NCI-H187 treated with DMSO at 0.1 percent for 48 hours (cell line): Measurements from ENCODE around the gene COL4A6.
"Not testable (repeated sequence)": the region's sequence is repeated elsewhere in the genome, so short reads cannot be mapped to it uniquely, and the experiment has no call there.

Source experiments
- DNase-seq: peaks from one replicate; lab custom pipeline; 2025; lab: John Stamatoyannopoulos, UW

COL4A6 gene

DNA sequence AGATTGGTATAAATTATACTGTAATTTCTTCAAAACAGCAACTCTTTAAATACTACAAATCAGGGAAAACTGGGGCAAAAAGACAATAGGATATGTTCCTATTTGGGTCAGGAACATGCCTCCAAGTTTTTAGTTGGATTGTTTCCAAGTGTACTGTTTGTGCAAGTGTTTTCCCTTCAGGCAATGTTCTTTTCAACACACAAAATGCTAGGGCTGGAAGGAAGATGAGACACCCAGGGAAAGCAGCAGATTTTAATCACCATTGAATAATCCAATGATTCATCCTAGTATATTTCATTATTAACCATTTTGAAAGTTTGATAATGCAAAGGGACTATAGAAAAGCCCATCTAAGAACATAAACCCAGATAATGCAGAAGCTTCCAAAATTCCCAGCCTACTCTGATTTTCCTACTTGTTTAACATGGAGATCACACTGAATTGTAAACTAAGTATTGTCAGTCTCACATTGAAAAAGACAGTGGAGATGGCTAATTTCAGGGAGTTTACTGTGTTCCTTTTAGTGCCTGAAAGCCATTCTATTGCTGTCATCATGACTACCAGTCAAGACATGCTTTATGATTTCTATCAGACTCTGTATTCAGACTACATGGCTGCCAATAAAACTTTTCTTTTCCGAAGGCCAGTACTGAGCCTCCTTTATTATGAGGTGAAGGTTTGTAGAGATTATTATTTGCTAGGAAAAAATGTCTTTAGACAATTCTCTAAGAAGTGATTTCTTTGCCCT, 38.6 kb downstream of the COL4A6 start:
- no peak for DNase-seq

DNA sequence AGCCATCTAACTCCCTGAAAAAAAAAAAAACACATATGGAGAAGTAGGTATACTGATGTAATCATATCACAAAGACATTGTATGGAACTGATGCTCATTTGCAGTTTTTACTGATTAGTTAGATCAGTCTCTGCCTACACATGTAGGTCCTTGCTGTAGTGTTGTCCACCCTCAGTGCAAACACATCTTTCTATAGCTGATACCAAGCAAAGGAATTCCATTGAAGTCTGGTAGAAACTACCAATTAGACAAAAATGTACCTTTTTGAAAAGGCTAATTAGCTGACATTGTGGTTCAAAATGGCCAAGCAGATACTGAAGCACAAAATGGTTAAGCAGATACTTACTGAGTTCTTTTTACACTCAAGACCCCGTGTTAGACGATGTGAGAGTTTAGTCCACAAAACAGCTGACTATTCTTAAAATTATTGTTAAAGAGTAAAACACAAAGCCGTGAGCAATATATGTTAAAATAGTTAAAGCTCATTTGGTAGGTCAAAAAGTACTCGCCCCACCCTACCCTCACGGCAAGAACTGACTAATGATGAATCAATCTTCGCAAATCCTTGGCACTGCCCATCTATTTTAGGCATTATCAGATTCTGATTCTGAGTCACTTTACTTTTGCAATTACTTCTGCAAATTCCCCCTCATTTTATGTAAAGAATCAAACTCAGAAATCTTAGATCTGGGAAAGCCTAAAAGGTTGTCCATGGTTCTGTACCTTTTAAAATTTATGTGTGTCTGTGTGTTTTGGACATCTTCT, 40.4 kb downstream of the COL4A6 start:
- DNase-seq: no peak

DNA sequence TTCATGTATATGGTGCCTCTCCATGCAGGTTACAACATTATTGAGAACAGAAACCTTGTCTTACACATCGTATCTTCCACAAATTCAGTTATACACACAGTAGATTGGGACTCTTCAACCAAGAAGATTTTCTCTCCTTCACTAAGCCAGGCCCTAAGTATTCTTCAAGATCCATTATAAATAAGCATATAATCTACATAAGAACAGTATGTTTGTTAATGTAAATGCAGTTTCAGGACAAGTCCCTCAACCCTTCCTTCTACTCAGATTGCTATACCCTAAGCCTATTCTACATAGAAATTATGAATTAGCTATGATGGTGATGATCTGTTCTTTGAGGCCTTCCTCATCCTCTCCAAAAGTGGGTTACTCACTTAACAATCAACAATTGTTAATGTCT, 41.2 kb downstream of the COL4A6 start:
- no peak for DNase-seq

DNA sequence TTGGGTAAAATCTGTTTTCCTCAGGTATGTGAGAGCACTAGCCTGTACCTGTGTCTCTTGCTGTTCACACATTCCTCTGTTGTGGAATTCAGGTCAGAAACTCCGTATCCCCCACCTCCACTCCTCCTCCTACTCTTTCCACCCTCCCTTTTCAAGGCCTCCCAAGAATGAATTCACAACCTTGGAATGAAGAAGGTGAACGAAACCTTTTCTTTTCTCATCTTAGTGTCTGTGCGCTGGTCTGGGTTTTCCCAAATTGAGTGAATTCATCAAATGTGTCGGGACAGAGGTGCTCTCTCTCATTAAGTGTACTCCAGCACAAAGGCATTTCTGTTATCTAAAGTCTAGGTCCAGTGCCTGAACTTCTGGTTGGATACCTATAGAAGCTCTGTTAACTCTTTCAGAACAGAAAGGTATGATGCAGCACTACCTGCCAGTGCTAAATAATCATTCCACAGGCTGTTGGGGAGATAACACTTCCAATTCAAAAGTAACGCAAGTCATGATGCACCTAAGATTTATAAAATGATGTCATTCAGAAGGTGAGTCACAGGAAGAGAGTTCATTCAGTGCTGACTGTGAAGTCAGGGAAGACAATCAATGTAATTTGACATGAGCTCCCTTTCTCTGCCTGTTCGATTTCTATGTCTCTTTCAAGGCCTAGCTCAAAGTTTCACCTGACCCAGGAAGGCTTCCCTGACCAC, 41.9 kb downstream of the COL4A6 start:
- no peak for DNase-seq

DNA sequence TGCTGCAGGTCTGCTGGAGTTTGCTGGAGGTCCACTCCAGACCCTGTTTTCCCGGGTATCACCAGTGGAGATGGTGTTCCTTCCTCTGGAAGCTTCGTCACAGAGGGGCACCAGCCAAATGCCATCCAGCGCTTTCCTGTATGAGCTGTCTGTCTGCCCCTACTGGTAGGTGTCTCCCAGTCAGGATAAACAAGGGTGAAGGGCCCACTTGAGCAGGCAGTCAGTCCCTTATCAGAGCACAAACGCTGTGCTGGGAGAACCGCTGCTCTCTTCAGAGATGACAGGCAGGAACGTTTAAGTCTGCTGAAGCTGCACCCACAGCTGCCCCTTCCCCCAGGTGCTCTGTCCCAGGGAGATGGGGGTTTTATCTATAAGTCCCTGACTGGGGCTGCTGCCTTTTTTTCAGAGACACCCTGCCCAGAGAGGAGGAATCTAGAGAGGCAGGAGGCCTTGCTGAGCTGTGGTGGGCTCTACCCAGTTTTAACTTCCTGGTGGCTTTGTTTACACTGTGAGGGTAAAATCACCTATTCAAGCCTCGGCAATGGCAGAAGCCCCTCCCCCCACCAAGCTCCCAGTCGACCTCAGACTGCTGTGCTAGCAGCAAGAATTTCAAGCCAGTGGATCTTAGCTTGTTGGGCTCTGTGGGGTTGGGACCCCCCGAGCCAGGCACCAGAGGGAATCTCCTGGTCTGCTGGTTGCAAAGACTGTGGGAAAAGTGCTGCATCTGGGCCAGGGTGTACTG, 47.1 kb downstream of the COL4A6 start:
- not testable (repeated sequence) for DNase-seq

DNA sequence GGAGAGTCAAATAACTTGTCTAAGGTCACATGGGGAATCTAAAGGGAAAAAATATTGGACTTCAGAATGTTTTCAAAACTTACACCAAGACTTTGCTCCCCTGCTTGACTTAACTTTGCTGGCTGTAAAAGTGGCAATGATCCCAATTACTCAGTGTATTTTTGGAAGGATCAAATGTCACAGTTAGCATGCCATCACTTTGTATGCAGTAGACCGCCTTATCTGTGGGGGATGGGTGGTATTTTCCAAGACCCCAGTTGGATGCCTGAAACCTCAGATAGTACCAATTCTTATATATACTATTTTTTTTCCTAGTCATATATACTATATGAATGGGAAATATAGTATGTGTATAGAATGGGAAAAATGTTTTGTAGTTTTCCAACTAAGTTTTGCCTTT, 53.4 kb downstream of the COL4A6 start:
- DNase-seq: no peak

DNA sequence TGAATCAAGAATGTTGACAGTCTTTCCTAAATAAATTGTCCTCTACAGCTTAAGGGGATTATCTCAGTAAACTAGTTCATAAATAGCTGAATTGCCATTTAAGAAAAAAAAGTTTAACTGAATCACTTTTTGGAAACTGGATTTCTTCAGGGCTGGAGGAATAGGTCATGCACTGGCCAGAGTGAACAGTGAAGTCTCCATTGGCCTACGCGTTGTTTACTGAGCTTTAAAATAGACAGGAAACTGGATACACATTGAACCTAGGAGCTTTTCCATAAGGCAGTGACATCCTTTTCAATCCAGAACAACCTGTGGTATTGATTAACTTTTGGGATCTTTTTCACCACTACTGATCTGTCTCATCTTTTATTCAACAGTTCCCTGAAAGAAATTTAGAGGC, 58.0 kb downstream of the COL4A6 start:
- no peak for DNase-seq

DNA sequence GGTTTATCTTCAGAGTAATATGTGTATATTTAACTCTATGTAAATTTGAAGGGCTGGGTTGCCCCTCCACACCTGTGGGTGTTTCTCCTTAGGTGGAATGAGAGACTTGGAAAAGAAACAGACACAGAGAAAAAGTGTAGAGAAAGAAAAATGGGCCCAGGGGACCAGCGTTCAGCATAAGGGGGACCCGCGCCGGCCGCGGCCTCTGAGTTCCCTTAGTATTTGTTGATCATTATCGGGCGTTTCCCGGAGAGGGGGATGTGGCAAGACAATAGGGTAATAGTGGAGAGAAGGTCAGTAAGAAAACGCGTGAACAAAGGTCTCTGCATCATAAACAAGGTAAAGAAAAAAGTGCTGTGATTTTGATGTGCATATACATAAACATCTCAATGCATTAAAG, 61.4 kb downstream of the COL4A6 start:
- DNase-seq: not testable (repeated sequence)

DNA sequence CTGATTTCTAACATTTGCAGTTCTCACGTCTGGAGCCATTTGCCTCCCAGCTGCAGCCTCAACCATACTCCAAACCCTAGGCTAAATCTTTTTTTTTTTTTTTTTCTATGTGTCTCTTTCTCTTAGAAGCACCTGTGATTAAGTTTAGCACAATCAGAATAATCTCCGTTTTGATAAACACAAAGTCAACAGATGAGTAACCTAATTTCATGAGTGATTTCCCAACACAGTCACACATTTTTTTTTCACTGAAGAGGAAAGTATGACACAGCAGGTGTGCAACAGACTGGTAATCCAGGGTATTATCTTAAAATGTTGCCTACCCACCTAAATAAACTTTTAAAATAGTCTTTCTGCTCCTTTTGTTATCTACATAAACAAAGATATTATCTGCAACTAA, 62.6 kb downstream of the COL4A6 start:
- not testable (repeated sequence) for DNase-seq

DNA sequence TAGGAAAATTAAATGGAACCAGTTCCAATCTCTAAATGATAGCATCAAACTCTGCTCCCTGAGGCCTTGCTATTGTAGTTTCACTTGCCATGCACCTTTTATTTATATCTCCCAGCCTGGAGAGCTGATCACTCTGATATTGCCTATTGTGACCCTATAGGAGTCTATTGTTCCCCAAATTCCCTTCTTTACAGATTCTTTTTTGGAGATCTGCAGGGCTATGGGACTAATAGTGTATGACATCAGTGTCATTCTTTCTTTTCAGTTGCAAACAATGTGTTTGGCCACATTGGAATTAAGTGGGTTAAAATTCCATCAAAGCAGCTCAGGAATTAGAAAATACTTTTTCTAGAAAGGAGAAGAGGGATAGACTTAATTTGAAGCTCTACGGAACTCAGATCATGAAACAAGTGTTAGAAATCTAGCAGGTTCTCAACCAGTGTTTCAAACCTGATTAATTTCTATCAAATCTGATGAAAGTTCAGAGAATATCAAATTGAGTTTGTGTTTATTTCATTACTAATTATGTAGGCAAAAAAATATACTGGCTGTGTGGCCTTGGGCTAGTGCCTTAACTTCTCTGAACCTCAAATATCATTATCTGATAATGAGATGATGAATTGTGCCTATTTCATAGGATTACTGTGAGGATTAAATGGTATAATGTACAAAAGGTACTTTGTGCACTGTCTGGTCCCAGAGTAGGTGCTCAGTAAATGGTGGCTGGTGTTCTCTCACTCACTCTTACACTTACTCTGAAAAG, 71.4 kb downstream of the COL4A6 start:
- no peak for DNase-seq

DNA sequence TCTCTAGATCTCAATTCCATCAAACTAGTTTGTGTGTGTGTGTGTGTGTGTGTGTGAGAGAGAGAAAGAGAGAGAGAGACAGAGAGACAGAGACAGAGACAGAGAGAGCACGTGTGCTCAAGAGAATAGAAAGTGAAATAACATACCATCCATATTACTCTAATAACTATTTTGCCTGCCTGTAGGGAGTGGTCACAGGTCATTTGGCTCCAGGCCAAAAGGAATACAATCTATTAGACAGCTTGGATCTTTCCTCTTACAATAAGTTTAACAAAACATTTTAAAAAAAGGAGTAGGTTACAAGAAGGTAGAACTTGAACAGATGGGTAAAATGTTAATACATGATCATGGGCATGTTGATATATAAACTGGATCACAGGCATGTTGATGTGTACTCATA, 76.2 kb downstream of the COL4A6 start:
- DNase-seq: no peak

DNA sequence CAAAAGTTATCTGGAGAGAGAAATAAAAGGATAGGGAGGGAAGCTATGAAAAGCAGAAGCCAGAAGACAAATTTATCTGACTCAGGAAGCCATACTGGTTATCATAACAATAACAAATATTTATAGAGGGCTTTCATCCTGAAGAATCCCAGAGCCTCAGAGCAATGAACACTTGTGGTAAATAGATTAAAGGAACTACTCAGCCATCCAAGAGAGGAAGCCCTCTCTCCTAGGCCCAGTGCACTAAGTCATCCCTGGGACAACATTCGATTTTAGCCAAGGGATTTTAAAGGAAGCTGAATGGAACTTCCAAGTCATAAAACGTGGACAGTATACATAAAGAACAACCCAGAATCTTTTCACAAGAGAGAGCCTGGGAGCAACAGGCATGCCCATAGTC, 76.9 kb downstream of the COL4A6 start:
- no peak for DNase-seq

DNA sequence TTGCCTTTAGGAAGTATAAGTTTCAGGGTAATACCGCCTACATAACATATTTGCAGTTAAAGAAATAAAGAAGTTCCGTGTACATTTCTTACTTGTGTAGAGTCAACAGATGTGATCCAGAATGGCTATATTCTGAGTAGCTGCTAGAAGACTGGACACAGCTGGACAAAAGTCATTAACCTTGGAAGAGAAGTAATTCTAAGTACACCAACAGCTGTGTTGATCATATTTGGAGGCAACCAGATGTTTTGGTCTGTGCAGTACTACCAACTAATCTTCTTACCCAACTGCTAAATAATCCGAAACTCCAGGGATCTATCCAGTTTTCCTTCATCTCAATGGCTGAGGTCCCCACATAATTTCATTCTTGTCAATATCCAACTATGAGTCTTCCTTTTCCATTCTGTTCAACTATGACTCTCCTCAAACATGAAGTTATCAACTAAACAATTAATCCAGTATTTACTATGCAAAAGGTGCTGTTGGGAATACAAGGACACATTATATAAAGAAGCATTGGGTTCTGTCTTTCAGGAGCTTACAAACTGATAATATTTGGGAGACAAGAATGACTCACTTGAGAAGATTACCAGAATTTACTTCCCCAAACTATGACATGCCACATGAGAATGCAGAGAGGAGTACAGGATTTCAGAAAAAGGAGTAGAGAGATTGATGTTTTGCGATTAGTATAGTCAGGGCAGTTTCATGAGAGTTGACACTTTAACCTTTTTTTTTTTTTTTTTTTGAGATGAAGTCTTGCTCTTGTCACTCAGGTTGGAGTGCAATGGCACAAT, 78.2 kb downstream of the COL4A6 start:
- no peak for DNase-seq

DNA sequence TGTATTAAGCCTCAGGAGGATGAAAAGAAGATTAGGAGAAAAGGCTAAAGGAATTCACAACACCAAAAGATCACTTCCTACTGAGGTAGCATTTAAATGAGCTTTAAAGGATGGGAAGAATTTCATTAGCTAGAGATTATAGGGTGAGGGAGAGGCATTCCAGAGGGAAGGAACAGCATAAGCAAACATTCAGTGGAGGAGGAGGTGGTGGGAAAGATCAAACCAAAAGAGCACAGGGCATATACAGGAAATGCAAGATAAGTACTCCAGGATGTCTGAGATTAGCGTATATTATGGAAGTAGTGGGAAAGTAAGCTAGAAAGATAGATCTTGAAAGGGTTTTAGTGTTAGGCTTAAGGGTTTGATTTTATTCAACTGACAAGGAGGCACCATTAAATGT, 84.8 kb downstream of the COL4A6 start:
- DNase-seq: no peak

DNA sequence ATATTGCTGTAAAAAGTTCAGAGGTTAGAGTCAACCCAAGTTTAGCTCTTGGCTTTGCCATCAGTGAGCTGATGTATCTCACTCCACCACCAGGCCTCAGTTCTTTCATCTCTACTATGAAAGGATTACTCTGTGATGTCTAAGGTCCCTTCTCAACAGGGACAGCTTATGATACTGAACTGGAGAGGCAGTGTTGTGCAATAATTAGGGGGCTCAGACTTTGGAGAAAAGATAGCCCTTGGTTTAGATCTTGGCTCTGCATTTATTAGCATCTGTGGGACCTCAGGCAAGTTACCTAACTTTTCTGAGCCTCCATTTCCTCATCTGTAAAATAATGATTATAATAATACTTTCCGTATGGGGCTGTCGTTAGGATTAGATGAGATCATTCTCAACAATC, 89.0 kb downstream of the COL4A6 start:
- DNase-seq: no peak

DNA sequence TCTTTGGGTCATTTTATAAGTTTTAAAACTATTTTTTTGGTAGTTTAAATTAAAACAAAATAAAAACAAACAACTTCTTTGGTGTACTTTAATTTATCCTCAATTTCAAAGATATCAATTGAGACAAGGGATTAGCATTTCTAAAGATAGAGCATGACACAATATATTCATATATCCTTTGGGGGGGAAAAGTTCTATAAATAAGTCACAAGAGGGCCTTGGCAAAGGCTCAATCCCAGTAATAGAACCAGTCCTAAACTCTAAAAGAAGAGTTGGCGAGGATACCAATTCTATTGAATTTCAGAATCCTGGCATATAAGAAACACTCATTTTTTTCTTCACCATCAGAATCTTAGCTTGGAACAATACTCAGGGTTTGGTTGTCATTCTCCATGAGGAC, 89.7 kb downstream of the COL4A6 start:
- no peak for DNase-seq

DNA sequence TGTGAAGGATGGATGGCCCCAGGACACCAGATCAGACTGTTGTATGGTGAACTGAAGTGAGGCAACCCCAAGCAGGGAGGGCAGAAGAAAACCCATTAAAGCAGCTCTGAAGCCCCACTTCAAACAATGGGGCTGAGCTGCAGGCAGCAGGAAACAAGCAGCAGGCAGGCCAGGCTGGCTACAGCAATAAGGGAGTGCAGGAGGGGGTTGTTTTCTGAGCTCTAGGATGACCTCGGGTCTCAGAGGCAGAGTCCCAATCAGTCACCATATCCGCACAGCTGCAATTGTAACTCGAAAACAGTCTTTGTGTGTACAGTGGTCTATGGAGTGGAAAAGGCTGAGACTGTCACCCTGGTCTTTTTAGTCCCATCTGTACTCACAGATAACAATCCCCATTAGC, 90.4 kb downstream of the COL4A6 start:
- no peak for DNase-seq

DNA sequence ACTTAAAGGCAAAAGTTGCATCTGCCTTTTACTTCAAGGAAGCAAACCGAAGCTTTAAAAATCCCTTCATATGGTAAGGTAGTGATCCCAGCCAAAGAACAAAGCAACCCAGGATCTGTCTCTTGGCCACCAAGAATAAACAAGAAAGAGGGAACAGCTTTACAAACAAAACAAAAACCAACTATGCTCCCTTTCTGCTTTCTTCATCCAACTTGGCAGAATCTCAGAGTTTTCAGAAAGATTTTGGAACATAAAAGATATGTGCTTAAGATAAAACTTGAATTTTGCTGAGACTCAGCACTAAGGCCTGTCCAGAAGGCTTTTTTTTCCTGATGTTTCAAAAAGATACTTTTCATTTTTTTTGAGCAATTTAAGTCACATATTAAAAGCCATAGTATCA, 94.0 kb downstream of the COL4A6 start:
- no peak for DNase-seq

DNA sequence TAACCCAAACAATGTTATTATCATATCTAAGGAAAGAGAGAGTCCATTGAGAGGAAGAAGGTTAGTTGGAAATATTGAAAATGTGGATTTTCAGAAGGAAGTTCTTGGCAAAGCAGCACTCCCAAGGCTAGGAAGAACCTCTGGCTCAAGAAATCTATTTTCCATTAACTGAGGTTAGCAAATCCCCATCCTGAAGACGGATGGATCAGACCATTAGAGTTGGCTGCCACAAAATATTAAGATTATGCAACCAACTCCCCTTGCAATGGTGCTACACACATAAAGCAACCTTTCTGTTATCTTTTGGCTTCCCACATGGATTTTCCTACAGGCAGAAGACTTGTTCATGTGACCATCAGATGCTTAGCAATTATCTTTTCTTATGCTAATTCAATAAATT, 96.3 kb downstream of the COL4A6 start:
- DNase-seq: no peak

DNA sequence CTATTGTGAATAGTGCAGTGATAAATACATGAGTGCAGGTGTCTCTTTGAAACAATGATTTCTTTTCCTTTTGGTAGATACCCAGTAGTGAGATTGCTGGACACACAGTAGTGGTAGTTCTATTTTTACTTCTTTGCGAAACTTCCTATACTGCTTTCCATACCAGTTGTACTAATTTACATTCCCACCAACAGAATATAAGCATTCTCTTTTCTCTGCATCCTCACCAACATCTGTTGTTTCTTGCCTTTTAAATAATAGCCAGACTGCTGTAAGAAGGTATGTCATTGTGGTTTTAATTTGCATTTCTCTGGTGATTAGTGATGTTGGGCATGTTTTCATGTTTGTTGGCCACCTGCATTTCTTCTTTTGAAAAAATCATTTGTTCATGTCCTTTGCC, 105.9 kb downstream of the COL4A6 start:
- DNase-seq: no peak
